Astrocyte (in vitro differentiated cells and primary cell): ENCODE measurements around the gene GAS6. TPM values are rescaled to one million over a fixed set of nuclear protein-coding genes. Genes with fewer than 3 reads are reported as not detected.
"Not testable (repeated sequence)": the region's sequence is repeated elsewhere in the genome, so short reads cannot be mapped to it uniquely, and the experiment has no call there.

ENCODE experiments used
- DNase-seq: peaks from one replicate; pipeline ENCODE4 v3.0.0-alpha.2; 2010; ENCODE audit warnings: low read depth
- FAIRE-seq: peaks from 2 replicates; lab custom pipeline; 2011; peaks lifted over from hg19 to GRCh38; lab: Jason Lieb, UNC
- H2AFZ ChIP-seq: 2 replicates; pipeline ENCODE4 v1.6.0; 2012; ENCODE audit warnings: low read depth, low read length, inconsistent platforms
- H3K27ac ChIP-seq: 2 replicates; pipeline ENCODE4 v1.5.1; 2011; ENCODE audit warnings: low read depth, low read length, inconsistent platforms
- H3K27me3 ChIP-seq: 2 replicates; pipeline ENCODE4 v1.6.0; 2011; ENCODE audit warnings: low read length, inconsistent platforms; ENCODE audit not compliant: insufficient read depth
- H3K36me3 ChIP-seq: 2 replicates; pipeline ENCODE4 v1.5.1; 2011; ENCODE audit warnings: low read length, inconsistent platforms; ENCODE audit not compliant: insufficient read depth
- H3K4me1 ChIP-seq: 2 replicates; pipeline ENCODE4 v1.5.1; 2011; ENCODE audit warnings: low read length, inconsistent platforms; ENCODE audit not compliant: insufficient read depth
- H3K4me2 ChIP-seq: 2 replicates; pipeline ENCODE4 v1.6.0; 2012; ENCODE audit warnings: low read length, inconsistent platforms
- H3K4me3 ChIP-seq: 2 replicates; pipeline ENCODE4 v1.5.1; 2011; ENCODE audit warnings: low read depth, mild to moderate bottlenecking, low read length, inconsistent platforms; ENCODE audit not compliant: insufficient read depth
- H3K79me2 ChIP-seq: 2 replicates; pipeline ENCODE4 v1.6.0; 2012; ENCODE audit warnings: mild to moderate bottlenecking, low read length, inconsistent platforms; ENCODE audit not compliant: insufficient read depth
- H3K9ac ChIP-seq: 2 replicates; pipeline ENCODE4 v1.6.0; 2012; ENCODE audit warnings: mild to moderate bottlenecking, low read length, inconsistent platforms
- H3K9me3 ChIP-seq: 2 replicates; pipeline ENCODE4 v1.5.1; 2012; ENCODE audit warnings: low read depth, mild to moderate bottlenecking, low read length, inconsistent platforms; ENCODE audit not compliant: insufficient read depth
- H4K20me1 ChIP-seq: 2 replicates; pipeline ENCODE4 v1.6.0; 2012; ENCODE audit warnings: low read length, inconsistent platforms; ENCODE audit not compliant: insufficient read depth
- H3K27ac Mint-ChIP-seq: one replicate; pipeline ENCODE4 v1.8.0; 2021; ENCODE audit warnings: mild to moderate bottlenecking, mixed read lengths; ENCODE audit not compliant: unreplicated experiment
- H3K27me3 Mint-ChIP-seq: one replicate; pipeline ENCODE4 v1.8.0; 2021; ENCODE audit warnings: low read depth, mixed read lengths; ENCODE audit not compliant: unreplicated experiment
- H3K36me3 Mint-ChIP-seq: one replicate; pipeline ENCODE4 v1.8.0; 2021; ENCODE audit warnings: low read depth, mixed read lengths; ENCODE audit not compliant: unreplicated experiment
- H3K4me1 Mint-ChIP-seq: one replicate; pipeline ENCODE4 v1.8.0; 2021; ENCODE audit warnings: low read depth, mixed read lengths; ENCODE audit not compliant: unreplicated experiment
- H3K4me3 Mint-ChIP-seq: one replicate; pipeline ENCODE4 v1.8.0; 2021; ENCODE audit warnings: mild to moderate bottlenecking, moderate library complexity, mixed read lengths; ENCODE audit not compliant: unreplicated experiment
- H3K9me3 Mint-ChIP-seq: one replicate; pipeline ENCODE4 v1.8.0; 2021; ENCODE audit warnings: mild to moderate bottlenecking, mixed read lengths; ENCODE audit not compliant: unreplicated experiment
- EZH2 ChIP-seq: IDR thresholded peaks from 2 replicates; pipeline ENCODE4 v1.6.1; 2012; ENCODE audit warnings: mild to moderate bottlenecking, low read length, inconsistent platforms; ENCODE audit not compliant: insufficient read depth
- total RNA-seq: library from RNA; stranded (reverse); gene quantifications from 2 replicates; pipeline ENCODE4 v1.2.1, GENCODE V29; 2021
- TF ChIP-seq, protein P1 (sequence below): IDR thresholded peaks from 2 replicates; pipeline ENCODE4 v1.5.1; 2011; ENCODE audit warnings: low read depth, mild to moderate bottlenecking, inconsistent platforms, low read length, moderate library complexity; ENCODE audit not compliant: insufficient read depth

The GAS6 gene
- total RNA-seq, 1 donor from 2014 or later: 287 TPM

DNA sequence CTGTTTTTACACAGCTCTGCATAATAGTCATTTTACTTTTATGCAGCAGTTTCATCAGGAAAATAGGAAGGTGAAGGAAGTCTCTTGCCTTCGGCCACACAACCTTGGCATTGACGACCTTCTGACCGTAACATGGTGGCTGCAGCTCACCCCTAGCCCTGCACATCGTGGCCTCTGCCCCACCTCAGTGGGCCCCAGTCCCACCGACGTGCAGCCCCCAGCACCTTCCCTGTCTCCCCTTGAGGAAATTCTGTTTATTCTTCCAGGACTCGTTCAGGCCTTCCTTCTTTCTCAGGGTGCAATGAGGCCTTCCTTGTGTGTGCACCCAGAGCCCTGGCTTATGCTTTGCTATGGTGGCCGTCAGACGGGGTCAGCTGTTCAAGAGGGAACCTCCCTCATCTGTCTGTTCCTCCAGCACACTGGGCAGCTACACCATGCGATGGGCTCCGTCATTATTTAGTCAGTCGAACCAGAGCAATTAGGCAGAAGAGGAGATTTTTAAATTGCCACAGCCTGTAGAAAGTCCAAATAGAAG lies 71.6 kb downstream of the GAS6 start:
- Mint-ChIP-seq H3K27me3 (peaks cover 37% of the 10 kb centered on the region), H3K4me1 (peaks cover 5% of the 10 kb centered on the region), H3K27ac (no peak overlapping the region)

DNA sequence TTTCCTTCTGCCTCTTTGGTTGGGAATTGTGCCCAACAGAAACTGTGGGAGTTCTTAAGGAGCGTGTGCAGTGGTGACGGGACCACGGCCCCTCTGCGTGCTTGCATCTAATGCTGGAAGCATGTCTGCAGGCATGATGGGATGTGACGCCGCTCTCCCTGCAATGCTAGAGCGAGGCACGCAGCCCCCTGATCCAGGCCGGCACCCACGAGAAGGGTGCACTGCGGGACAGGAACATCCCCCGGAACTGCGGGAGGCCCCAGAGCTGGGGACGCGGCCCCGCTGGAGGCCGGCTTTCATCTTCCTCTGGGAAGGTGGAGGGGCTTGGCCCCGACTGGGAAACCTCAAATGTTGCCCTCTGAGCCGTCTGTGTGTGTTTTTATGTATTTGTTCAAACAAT lies 72.1 kb downstream of the GAS6 start:
- Histone ChIP-seq H3K4me3 (no peak overlapping the region), H3K9me3 (no peaks in the 10 kb centered on the region), H3K27me3 (peaks cover 7% of the 10 kb centered on the region), H3K79me2 (no peaks in the 10 kb centered on the region), H3K4me1 (no peaks in the 10 kb centered on the region), H3K36me3 (no peaks in the 10 kb centered on the region), H3K27ac (no peak overlapping the region), H3K9ac (no peak overlapping the region), H2AFZ (no peak overlapping the region), H4K20me1 (no peaks in the 10 kb centered on the region), H3K4me2 (no peak overlapping the region)
- H3K9me3 Mint-ChIP-seq: peaks cover 4% of the 10 kb centered on the region
- H3K4me1 Mint-ChIP-seq: peaks cover 5% of the 10 kb centered on the region
- no peak for DNase-seq
- no peak overlapping the region for H3K27ac Mint-ChIP-seq
- peaks cover 37% of the 10 kb centered on the region for H3K27me3 Mint-ChIP-seq
- peaks cover 17% of the 10 kb centered on the region for H3K36me3 Mint-ChIP-seq
- H3K4me3 Mint-ChIP-seq: no peak overlapping the region
- TF ChIP-seq, protein P1, sequence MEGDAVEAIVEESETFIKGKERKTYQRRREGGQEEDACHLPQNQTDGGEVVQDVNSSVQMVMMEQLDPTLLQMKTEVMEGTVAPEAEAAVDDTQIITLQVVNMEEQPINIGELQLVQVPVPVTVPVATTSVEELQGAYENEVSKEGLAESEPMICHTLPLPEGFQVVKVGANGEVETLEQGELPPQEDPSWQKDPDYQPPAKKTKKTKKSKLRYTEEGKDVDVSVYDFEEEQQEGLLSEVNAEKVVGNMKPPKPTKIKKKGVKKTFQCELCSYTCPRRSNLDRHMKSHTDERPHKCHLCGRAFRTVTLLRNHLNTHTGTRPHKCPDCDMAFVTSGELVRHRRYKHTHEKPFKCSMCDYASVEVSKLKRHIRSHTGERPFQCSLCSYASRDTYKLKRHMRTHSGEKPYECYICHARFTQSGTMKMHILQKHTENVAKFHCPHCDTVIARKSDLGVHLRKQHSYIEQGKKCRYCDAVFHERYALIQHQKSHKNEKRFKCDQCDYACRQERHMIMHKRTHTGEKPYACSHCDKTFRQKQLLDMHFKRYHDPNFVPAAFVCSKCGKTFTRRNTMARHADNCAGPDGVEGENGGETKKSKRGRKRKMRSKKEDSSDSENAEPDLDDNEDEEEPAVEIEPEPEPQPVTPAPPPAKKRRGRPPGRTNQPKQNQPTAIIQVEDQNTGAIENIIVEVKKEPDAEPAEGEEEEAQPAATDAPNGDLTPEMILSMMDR: no peak
- no peak for TF ChIP-seq EZH2
- no peak for FAIRE-seq

More for the DNA sequence above, 71.6 kb downstream of the GAS6 start:
- Histone ChIP-seq H3K9ac (no peak overlapping the region), H3K4me1 (no peaks in the 10 kb centered on the region), H3K36me3 (no peaks in the 10 kb centered on the region), H3K27me3 (peaks cover 7% of the 10 kb centered on the region), H3K4me2 (no peak overlapping the region), H3K27ac (no peak overlapping the region), H3K4me3 (no peak overlapping the region), H3K79me2 (no peaks in the 10 kb centered on the region), H3K9me3 (no peaks in the 10 kb centered on the region), H4K20me1 (no peaks in the 10 kb centered on the region), H2AFZ (no peak overlapping the region)
- Mint-ChIP-seq H3K9me3 (peaks cover 4% of the 10 kb centered on the region), H3K36me3 (peaks cover 17% of the 10 kb centered on the region), H3K4me3 (no peak overlapping the region)
- DNase-seq (no peak), FAIRE-seq (no peak)
- TF ChIP-seq EZH2: no peak
- TF ChIP-seq, protein P1: no peak

GRCh38 chr13:113791226-113791625 lies 72.7 kb downstream of the GAS6 start:
- peaks cover 17% of the 10 kb centered on the region for H3K36me3 Mint-ChIP-seq
- no peak overlapping the region for H3K4me3 Mint-ChIP-seq
- peaks cover 5% of the 10 kb centered on the region for H3K4me1 Mint-ChIP-seq
- H3K27me3 Mint-ChIP-seq: peaks cover 37% of the 10 kb centered on the region
- no peak overlapping the region for H2AFZ ChIP-seq
- no peak overlapping the region for H3K27ac ChIP-seq
- H3K9me3 Mint-ChIP-seq: peaks cover 4% of the 10 kb centered on the region
- H3K27ac Mint-ChIP-seq: no peak overlapping the region
- no peak overlapping the region for H3K4me2 ChIP-seq
- H3K9me3 ChIP-seq: peaks cover 3% of the 10 kb centered on the region
- H3K27me3 ChIP-seq: peaks cover 7% of the 10 kb centered on the region
- no peaks in the 10 kb centered on the region for H3K4me1 ChIP-seq
- no peaks in the 10 kb centered on the region for H3K36me3 ChIP-seq
- no peaks in the 10 kb centered on the region for H4K20me1 ChIP-seq
- DNase-seq (no peak), FAIRE-seq (no peak)
- TF ChIP-seq, protein P1: no peak
- no peak for TF ChIP-seq EZH2
- H3K9ac ChIP-seq: no peak overlapping the region
- H3K79me2 ChIP-seq: no peaks in the 10 kb centered on the region
- no peak overlapping the region for H3K4me3 ChIP-seq

DNA sequence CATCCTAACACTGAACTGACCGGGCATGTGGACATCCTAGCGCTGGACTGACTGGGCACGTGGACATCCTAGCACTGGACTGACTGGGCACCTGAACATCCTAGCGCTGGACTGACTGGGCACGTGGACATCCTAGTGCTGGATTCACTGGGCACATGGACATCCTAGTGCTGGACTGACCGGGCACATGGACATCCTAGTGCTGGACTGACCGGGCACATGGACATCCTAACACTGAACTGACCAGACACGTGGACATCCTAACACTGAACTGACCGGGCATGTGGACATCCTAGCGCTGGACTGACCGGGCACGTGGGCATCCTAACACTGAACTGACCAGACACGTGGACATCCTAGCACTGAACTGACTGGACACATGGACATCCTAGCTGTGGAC lies 73.9 kb downstream of the GAS6 start:
- not testable (repeated sequence) for H4K20me1 ChIP-seq, H3K4me3 ChIP-seq, H3K9me3 Mint-ChIP-seq, H3K9me3 ChIP-seq, H3K4me1 Mint-ChIP-seq, H3K4me1 ChIP-seq, DNase-seq, H3K36me3 ChIP-seq, H3K79me2 ChIP-seq, FAIRE-seq, H3K27me3 ChIP-seq, H3K9ac ChIP-seq, H3K4me2 ChIP-seq, H2AFZ ChIP-seq, H3K27ac Mint-ChIP-seq, H3K4me3 Mint-ChIP-seq, H3K27ac ChIP-seq
- Mint-ChIP-seq H3K27me3 (peaks cover 37% of the 10 kb centered on the region), H3K36me3 (peaks cover 18% of the 10 kb centered on the region)
